Measurements from ENCODE around the gene RAB7B.
"Not testable (repeated sequence)": the region's sequence is repeated elsewhere in the genome, so short reads cannot be mapped to it uniquely, and the experiment has no call there.

RAB7B gene

DNA sequence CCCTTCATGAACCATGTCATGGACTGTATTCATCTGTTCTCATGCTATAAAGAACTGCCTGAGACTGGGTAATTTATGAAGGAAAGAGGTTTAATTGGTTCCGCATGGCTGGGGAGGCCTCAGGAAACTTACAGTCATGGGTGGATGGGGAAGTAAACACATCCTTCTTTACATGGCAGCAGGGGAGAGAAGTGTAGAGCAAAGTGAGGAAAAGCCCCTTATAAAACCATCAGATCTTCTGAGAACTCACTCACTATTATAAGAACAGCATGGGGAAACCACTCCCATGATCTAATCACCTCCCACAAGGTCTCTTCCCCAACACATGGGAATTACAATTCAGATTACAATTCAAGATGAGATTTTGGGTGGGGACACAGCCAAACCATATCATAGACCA is 6.6 kb downstream of the RAB7B start:
- not testable (repeated sequence) for DNase-seq (ENCODE audit: low read depth in 2 of 2)

DNA sequence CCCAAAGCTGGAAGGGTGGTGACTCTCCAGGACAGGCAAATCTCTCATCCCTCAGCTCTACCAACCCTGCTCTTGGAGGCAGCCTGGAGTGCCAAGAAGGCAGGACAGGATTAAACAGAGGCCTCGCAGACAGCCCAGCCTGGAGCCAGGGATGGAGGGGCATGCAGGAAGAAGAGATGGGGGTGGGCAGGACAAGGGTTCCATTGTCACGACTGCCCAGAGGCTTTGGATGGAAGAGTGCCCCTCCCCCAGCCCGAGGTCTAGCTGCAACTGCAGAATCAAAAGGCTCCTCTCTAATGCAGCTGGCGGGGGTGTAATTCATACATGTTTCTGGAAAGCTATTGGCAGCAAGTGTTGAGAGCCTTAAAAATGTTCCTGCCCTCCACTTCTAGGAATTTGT is 8.8 kb downstream of the RAB7B start:
- no peak for DNase-seq (ENCODE audit: low read depth in 2 of 2)

DNA sequence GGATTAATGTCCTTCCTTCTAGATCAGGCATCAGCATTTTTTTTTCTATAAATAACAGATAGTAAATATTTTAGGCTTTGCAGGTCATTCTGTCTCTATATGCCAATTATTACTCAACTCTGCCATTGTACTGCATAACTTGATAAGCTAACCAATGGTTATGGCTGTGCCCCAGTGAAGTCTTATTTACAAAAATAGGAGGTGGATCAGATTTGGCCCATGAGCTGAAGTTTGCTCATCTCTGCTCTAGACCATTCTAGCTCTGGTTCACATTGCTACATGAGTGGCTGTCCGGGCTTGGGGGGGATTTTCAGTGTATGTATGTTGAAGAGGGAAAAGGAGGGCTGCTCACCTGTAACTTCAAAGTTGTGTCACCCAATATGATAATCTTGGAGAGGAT is 10.1 kb downstream of the RAB7B start:
- DNase-seq (ENCODE audit: low read depth in 2 of 2), result no peak

DNA sequence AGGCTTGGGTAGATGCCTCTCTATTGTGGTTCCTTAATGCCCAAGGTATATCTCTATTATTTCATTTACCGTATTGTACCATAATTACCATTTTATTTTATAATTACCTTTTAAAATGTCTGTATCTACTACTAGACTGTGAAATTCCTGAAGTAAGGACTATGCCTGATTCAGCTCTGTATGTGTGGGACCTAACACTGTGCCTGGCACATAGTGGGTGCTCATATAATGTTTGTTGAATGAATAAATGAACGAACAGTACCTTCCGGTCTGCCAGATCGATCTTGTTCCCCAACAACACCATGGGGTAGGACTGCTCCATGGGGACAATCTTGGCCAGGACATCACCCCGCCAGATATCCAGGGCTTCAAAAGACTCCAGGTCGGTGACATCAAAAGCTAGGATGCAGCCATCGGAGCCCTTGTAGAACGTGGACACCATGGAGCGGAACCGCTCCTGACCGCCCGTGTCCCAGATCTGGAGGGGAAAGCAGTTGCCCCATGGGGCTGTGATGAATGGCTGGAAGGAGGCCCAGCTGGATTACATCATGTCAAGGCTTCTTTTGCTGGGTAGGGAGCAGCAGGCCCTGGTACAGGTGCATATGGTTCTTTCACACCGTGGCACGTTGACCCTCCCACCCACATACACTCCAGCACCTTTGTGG is 10.8 kb downstream of the RAB7B start:
- DNase-seq (ENCODE audit: low read depth in 2 of 2), result no peak

DNA sequence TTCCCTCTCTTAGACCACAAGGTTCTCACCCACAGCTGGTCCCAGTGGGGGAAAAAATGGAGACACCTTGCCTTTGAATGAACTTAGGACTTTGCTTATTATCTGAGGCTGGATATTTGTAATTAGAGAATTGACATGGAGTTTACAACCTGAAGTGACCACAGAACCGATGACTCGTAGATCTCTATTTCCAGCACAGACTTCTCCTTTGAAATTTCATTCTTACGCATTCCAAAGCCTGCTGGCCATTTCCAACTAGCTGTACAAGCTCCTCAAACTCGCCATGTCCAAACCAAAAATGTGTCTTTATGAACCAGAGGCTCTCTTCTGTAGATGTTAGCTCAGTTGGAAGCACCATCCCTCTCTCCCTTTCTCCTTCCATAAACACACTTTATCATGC is 12.0 kb downstream of the RAB7B start:
- DNase-seq (ENCODE audit: low read depth in 2 of 2), result no peak

DNA sequence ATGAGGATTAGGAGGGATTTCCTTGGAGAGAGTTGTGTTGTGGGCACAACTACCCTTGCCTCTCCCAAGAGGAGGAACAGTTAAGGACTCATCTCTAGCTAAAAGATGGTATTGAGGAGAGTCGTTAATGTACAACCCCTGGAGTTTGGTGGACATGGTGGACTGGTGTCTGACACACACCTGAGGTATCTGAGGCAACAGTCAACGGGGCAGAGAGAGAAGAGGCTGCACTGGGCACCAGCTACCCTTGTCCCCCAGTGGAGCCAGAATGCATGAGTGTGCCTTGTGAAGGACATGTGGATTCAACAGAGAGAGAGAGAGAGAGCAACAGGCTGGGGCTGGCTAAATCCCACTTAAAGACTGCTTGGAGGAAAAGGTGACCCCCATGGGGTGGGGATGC is 13.0 kb downstream of the RAB7B start:
- no peak for DNase-seq (ENCODE audit: low read depth in 2 of 2)

DNA sequence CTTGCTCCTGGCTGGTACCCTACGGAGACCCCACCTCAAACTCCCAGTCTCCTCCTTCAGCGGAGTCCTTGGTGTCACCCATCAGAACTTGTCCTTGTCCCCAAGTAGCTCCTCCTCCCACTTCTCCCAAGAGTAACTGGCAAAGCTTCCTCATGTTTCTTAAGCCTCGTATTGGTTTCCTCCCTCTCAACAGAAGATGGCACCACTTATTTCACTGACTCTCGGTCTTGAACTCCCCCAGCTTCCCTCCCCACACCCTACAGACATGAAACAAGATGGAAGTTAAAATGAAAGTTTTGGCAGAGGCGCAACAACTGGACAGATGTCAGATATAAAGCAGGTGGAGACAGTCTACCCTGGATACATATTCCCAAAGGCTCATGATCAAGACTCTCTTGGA is 13.4 kb downstream of the RAB7B start:
- no peak for DNase-seq (ENCODE audit: low read depth in 2 of 2)

DNA sequence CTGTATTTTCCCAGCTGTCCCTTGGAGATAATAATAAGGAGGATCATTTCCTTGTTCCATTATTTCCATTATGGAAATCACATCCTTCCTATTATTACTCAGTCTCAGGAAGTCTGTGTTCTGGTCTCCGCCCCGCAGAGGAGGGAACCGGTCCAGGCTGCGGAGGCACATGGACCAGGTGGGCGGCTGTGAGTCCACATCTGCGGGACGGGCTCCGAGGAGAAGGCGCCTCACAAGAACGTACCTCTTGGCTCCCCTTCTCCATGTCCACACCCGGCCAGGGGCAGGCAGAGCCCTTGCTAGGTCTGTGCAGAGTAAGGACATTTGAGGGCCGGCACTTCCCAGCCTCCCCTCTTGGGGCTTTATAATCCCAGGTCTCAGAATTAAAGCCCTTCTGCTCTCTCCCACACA is 14.6 kb downstream of the RAB7B start:
- DNase-seq (ENCODE audit: low read depth in 2 of 2), result no peak

DNA sequence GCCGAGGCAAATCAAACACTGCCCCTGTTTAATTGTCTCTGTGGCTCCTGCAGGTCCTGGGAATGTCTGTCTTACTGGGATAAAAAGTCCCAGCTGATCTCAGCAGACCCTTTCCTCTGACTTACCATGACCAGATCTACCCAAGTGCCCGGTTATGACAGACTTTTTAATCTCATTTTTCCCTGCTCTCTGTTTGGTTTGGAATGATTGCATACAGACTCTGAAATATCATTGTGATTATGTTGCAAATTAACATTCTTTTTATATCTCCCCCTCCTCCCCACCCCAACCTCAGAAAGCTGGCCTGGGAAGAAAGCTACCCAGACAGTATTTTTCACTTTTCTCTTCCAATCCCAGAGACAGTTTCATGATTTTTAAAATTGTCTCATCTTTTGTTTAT is 16.3 kb downstream of the RAB7B start:
- no peak for DNase-seq (ENCODE audit: low read depth in 2 of 2)

DNA sequence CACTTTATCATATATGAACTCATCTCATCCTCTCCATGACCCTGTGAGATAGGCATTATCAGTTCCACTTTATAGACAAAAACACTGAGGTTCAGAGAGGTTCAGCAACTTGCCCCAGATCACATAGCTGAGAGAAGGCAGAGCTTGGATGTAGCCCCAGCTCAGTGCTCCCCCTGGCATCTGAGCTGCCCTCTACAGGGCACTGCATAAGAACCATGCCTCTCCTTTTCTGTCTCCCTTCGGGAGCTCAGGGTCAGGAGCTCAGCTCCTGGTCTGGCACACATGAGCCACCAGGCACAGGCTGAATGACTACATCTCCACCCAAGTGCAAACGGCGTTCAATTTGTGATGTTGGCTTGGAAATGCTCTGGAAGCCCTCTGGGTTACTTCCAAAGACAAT is 16.9 kb downstream of the RAB7B start:
- no peak for DNase-seq (ENCODE audit: low read depth in 2 of 2)

DNA sequence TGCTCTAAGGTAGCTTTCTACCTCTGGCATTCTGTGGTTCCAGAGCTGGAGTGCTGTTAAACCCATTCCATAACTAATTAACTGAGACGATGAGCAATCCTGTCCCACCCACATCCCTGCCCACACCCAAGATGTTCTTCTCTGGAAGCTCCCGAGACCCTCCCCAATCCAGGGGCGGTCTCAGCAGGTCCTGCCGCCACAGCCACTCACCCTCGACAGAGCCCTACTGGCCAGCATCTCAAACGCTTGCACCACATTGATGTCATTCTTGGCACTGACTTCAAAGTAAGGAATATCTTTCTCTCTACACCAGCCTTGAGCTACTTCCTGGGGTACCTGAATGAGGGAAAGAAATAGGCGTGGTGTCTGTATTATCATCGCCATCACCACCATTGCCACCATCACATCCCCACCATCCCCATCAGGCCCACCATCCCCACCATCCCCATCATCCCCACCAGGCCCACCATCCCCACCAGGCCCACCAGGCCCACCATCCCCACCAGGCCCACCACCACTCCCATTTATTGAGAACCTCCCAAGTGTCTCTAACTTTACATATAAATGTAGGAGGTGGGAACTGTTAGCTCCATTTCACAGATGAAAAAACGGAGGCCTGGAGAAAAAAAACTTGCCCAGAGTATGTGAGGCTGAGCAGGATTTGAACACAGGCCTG is 17.7 kb downstream of the RAB7B start:
- no peak for DNase-seq (ENCODE audit: low read depth in 2 of 2)

DNA sequence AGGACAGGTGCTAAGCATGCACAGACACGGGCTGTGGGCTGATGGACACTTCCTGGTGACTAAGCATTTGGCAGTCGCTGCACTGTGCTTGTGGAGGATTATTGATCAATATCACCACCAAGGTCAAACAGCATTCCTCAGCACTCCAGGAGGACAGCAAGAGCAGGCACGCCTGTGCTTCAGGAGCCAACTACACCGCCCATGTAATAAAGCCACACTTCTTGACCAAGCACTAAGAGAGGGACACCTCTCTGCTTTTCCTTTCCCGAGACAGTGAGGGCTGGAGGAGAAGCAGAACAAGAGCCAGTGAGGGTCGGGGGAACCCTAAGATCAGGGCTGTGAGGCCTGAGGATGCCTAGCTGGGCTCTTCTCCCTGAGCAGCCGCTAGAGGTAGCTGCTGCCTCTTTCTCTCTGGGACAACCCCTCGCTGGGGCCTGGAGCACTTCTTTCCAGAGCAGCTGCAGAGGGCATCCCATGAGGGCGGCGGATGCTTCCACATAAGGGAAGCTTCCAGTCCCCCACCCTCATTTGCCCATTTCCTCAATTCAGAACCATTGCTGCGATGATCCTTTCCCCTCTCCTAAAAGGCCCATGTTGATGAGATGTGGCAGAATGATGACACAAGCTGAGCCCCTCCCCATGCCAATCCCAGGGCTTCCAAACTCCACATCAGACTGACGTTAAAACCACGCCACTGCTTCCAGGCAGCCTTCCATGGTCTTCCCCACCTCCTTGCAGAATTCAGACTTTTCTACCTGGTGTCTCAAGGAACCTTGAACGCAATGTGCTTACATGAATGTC is 19.1 kb downstream of the RAB7B start:
- no peak for DNase-seq (ENCODE audit: low read depth in 2 of 2)

DNA sequence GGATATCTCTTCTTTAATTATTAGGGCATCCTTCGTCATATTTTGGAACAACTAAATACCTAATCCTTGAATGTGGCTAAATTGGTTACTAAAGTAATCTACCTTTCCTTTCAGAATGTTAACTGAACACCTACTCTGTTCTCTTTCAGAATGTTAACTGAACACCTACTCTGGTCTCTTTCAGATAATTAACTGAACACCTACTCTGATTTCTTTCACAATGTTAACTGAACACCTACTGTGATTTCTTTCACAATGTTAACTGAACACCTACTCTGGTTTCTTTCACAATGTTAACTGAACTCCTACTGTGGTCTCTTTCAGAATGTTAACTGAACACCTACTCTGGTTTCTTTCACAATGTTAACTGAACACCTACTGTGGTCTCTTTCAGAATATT is 21.9 kb downstream of the RAB7B start:
- DNase-seq (ENCODE audit: low read depth in 2 of 2), result no peak

DNA sequence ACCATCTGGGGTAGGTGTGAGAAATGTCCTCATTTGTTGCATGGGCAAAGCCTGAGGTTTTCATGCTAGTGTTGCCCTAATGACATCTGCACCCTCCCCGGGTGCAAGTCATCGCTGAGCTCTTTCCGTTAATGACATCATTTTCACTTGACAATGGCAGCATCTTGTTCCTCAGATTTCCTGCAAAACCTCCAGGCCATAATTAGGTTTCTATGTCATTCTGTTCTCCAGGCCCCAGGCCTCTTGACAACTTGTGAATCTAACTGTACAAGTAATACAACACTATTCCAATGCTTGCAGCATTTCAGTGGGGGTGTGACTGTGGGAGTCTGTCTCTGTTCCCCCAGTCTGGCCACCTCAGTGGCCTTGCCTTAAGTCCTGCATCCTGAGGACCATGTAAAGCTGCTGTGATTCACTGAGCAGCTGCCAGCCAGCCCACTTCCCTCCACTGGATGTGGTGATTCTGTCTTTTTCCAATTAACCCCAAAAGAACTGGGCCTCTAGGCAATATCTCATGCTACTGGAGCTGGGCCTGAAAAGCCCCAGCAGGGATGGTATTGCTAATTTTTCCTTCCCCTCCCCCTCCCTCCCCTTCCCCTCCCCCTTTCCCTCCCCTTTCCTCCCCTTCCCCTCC is 22.8 kb downstream of the RAB7B start:
- DNase-seq (ENCODE audit: low read depth in 2 of 2), result no peak

DNA sequence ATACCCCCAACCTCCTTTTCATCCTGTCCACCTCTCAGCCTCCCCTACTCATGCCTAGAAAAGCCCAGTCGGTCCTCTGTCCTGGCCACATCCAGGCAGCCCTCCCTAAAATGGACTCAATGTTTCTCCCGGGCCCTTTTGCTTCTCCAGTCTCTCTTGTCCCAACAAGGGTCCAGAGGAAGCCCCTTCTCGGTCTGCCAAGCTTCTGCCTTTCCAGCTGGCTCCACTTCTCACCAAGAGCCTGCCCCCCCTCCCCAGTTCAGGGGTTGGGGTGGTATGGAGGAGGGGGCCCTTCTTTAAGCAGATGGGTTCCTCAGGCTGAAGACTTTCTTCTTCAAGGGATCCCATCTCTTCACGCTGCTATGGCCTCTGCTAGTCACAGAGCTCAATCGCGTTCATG is 23.9 kb downstream of the RAB7B start:
- no peak for DNase-seq (ENCODE audit: low read depth in 2 of 2)

DNA sequence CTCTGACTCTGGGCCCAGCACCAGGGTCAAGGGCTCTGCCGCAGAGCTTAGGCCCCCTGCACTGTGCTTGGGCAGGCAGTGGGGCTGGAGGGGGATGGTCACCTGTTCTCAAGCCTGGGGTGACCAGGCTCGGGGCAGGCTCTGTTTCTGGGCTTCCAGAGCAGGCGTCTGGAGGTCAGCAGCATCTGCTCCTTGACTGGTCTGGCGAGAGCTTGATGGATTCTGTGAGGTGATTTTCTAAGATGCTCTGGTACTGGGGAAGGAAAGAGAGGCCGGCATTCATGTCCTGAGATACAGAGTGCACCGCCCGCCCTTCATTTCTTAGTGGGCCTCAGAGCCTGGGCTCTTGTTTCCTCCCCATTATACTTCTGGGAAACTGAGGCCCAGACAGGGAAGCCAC is 24.5 kb downstream of the RAB7B start:
- DNase-seq (ENCODE audit: low read depth in 2 of 2), result no peak

DNA sequence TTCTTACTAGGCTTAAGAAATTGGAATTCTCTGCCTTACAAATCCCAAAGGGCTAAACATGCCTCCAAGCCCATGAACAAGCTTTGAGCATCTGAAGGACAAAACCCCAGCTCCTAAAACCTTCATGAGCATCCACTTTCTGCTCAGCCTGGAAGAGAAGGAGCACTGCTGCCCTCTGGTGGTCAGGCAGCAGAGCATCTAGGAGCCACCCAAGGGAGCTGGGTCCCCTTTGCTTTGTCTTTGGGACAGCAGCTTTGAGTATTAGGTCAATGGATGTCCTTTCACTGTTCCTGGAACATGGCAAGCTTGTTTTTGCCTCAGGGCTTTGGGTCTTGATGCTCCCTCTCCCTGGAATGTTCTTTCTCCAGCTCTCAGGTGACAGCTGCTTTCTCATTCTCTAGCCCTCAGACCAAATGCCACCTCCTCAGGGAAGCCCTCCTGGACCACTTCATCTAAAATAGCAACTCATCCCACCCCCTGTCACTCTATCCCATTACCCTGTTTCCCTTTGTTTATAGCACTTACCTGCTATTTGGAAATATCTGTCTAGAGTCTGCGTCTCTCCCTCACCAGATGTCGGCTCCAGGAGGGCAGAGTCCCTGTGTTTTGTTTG is 25.7 kb downstream of the RAB7B start:
- DNase-seq (ENCODE audit: low read depth in 2 of 2), result peak; percentile 44 to 55

DNA sequence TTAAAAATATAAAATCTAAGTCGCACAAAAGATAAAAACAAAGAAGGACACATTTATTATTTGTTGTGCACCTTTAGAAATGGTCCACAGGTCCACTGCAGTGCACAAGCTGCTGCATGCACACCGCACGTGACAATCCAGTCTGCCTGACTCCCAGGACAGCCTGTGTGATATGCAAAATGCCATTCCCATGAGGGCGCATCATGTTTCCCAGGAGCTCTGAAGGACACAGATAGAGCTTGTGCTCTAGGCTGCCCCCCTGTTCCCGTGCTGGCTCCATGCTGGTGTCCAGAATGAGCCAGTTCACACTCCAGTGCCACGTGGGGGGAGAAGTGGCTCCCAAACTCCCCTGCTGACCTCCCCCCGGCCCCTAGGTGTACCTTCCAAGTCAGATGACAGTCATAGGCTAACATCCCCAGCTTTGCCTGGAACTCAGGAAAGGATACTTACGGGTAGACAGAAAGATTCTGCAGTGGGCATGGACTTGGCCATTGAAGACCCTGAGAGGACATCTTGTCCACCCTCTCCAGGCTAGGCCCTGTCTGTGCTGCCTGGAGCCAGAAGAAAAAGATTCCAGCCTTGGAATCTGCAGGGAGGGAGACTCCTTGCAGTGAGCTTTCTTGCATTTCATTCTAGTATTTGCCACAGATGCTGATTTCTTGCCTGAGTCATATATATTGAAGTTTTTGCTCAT is 26.3 kb downstream of the RAB7B start:
- no peak for DNase-seq (ENCODE audit: low read depth in 2 of 2)

DNA sequence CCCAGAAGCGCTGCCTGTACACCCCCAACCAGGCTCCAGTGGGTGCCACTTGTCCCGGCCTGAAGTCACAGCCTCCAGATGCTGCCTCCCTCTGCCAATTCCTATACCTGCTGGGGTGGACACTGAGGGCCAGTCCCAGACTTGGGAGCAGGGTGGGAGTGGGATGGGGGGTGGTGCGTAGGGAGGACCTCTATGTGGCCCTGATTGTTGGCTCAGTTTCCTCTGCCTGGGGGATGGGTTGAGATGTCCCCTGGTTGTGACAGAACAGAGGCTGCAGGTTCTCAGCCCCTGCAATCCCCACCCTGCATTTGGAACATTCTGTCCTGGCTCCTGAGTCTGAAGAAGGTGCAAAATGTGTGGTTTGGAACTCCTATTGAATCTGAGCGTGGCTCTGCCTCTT is 27.2 kb downstream of the RAB7B start:
- no peak for DNase-seq (ENCODE audit: low read depth in 2 of 2)

DNA sequence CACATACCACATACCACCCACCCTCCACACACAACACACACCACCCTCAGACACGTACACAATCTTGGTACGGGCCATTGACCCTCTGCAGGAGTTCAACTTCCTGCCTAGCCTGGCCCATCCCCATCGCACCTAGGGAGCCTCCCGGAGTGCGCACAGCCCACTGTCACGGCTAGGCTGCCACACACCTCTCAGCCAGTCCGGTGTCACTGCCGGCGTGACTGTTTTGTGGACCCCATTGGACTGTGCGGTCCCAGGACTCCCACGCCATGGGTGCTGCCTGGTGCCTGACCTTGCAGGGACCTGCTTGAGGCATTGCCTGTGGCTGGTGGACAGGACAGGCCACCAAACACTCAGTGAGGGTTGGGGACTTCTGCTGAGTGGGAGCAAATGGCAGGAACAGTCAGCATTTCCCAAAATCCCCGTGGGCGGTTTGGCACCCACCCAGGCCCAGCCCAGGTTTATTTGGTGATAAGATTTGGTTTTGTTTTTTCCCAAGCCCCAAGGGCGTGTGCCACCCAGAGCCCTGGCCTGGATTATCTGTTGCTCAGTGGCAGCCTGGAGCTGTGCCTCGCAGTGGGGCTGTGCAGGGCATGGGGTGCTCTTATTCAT is 27.7 kb downstream of the RAB7B start:
- DNase-seq (ENCODE audit: low read depth in 2 of 2), result no peak

DNA sequence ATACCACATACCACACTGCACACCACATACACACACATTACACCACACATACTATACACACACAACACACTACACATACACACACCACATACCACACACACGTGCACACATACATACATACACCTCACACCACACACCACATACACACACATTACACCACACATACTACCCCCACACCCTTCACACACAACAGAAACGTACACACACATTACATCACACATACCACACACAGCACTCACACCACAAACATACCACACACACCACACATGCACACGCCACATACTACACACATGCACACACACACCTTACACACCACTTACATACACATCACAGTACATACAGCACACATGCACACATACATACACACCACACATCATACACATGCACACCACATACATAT is 28.5 kb downstream of the RAB7B start:
- no peak for DNase-seq (ENCODE audit: low read depth in 2 of 2)
